NK-92 treated with Interleukin-12 subunit alpha and Interleukin-12 subunit beta, amount 100 ng/mL, for 24 hours (cell line): ENCODE data around the gene CA9.
"Not testable (repeated sequence)": the region's sequence is repeated elsewhere in the genome, so short reads cannot be mapped to it uniquely, and the experiment has no call there.

Experiments used
- DNase-seq: peaks from one replicate; lab custom pipeline; 2025; lab: John Stamatoyannopoulos, UW

The CA9 gene

DNA sequence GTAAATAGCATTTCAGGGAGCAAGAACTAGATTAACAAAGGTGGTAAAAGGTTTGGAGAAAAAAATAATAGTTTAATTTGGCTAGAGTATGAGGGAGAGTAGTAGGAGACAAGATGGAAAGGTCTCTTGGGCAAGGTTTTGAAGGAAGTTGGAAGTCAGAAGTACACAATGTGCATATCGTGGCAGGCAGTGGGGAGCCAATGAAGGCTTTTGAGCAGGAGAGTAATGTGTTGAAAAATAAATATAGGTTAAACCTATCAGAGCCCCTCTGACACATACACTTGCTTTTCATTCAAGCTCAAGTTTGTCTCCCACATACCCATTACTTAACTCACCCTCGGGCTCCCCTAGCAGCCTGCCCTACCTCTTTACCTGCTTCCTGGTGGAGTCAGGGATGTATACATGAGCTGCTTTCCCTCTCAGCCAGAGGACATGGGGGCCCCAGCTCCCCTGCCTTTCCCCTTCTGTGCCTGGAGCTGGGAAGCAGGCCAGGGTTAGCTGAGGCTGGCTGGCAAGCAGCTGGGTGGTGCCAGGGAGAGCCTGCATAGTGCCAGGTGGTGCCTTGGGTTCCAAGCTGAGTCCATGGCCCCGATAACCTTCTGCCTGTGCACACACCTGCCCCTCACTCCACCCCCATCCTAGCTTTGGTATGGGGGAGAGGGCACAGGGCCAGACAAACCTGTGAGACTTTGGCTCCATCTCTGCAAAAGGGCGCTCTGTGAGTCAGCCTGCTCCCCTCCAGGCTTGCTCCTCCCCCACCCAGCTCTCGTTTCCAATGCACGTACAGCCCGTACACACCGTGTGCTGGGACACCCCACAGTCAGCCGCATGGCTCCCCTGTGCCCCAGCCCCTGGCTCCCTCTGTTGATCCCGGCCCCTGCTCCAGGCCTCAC is at the start of gene CA9:
Gene CA9 (plus strand): TSS at position 797 of the 893 bp plus-strand sequence. CDS start 32 bp downstream, at position 829.
- DNase-seq, result no peak

DNA sequence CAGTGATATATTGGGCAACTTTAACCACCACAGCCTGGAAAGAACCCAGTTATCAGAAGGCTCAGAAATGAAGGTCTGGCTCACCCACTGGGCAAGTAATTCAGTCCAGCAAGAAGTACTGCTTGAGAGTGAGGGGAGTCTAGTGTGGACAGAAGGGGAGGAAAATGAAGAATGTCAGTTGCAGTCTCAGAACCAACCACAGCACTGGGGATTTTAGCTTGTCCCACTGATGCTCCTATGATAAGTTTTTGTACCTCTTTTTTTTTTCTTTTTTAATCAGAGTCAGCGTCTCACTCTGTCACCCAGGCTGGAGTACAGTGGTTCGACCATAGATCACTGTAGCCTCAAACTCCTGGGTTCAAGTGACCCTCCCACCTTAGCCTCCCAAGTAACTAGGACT is 46.2 kb upstream of the CA9 start:
- no peak for DNase-seq

DNA sequence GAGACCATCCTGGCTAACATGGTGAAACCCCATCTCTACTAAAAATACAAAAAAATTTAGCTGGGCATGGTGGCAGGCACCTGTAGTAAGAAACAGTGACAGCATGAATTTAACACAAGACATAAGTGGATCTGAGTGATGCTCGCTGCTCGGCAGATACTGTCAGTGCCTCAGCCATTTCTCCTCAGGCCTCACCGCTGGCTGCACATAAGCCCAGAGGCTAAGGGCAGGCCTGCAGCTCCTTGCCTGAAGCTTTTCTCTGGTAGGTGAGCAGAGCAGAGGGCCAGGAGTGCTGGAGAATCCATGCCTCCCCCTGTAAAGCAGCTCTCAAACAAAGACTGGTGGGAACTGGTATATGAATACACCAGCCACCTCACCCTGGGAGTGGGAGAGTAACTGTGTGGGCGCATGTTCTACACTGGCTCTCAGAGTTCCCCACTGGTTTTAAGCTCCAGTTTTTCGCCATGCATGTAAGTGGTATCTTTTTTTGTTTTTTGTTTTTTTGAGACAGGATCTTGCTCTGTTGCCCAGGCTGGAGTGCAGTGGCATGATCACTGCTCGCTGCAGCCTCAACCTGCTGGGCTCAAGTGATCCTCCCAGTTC is 45.2 kb upstream of the CA9 start:
- DNase-seq, result no peak

DNA sequence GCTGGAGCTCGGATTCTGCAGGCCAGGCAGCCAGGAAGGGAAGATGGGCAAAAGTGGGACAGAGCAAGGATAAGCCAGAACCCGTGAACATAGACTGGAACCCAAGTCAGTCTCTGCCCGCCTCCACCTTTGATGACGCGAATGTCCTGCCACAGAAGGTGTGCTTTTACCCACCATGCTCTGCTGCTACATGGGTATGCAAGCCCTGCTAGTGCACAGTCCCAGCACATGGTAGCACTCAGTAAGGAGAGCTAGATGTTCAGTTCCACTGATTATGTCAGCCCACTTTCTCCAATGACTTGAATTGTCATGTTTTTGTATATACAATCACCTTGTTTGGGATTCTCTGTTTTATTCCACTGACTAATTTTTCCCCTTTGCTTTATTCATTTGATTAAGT is 44.1 kb upstream of the CA9 start:
- DNase-seq, result no peak

DNA sequence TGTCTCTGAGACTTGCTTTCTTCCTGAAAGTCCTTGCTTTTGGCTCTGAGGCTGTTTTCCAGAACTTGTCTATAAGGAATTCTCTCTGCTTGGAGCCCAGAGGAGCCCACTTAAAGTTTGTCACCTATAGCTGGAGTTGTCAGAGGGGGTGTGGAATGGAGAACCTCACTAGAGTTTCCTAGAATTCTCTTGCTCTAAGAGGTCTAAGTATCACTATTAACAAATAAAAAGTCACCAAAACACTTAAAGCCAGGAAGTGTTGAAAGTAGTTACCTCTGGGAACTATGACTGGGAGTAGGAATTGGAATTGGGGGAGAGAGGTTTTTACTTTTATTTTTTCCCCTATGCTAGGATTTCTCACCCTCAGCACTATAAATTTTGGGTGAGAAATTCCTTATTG is 38.0 kb upstream of the CA9 start:
- DNase-seq, result no peak

DNA sequence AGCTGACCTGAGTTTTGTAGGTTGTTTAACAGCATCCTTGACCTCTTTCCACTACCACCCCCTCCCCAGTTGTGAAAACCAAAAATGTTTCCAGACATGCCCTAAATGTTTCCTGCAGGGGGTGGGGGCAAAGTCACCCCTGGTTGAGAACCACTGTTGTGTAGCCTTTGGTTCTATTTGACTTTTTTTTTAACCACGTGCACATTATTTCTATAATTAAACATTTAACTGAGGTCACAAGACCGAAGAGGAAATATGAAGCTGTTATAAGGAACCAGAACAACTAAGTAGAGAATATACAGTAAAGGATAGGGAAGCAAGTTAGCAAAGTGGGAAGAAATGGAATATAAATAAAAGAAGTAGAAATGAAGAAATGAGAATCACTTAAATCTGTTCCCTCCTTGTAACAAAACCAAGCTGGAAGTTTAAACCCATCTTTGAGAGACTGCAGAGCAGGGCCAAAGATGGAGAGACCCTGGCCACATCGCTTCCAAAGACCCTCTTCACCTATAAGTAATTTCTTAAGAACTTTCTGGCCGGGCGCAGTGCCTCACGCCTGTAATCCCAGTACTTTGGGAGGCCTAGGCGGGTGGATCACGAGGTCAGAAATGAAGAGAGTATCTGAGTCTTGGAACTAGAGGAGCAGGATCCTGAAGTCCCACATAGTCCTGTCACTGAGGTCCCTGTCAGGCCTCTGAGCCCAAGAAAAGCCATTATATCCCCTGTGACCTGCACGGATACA is 37.4 kb upstream of the CA9 start:
- DNase-seq, result no peak

DNA sequence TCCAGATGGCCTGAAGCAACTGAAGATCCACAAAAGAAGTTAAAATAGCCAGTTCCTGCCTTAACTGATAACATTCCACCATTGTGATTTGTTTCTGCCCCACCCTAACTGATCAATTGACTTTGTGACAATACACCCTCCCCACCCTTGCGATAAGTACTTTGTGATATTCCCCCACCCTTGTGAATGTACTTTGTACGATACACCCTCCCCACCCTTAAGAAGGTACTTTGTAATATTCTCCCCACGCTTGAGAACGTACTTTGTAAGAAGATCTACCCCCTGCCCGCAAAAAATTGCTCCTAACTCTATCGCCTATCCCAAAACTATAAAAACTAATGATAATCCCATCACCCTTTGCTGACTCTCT is 36.9 kb upstream of the CA9 start:
- not testable (repeated sequence) for DNase-seq

DNA sequence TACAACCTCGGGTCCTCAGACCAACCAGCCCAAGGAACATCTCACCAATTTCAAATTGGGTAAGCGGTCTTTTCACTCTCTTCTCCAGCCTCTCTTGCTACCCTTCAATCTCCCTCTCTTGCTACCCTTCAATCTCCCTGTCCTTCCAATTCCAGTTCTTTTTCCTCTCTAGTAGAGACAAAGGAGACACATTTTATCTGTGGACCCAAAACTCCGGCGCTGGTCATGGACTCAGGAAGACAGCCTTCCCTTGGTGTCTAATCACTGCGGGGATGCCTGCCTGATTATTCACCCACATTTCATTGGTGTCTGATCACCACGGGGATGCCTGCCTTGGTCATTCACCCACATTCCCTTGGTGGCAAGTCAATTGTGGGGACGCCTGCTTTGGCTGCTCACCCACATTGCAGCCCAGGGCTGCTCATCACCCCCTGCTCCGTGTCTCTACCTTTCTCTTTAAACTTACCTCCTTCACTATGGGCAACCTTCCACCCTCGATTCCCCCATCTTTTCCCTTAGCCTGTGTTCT is 36.2 kb upstream of the CA9 start:
- DNase-seq, result not testable (repeated sequence)

DNA sequence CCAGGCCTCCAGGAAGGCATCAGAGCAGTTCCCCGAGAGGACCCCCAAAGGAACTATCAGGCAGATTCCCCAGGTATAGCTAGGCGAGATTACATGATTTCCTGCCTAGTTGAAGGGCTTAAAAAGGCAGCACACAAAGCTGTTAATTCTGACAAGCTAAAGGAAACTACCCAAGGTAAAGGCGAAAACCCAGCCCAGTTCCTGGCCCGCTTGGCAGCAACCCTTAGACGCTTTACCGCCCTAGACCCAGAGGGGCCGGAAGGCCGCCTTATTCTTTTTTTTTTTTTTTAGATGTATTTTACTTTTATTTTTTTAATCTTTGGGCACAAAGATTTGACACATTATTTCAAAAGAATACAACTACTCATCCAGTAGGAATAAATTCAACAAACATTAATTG is 35.0 kb upstream of the CA9 start:
- DNase-seq, result not testable (repeated sequence)

DNA sequence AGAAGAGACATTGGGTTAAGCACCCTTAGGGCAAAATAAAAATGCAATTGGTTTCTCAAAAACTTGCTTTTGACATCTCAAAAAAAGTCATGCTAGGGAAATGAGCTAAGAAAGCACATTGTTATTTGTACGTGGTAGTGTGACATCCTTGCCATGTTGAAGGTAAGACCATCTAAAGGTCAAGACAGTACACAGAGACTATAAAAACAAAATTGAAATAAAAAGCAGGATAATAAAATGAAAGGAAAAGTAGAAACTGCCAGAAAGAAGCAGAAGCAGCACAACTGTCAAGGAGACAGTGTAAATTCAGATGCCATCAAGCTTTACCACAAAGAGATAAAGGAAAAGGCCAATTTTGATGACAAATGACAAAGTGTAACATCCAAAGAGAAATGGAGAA is 34.5 kb upstream of the CA9 start:
- DNase-seq, result not testable (repeated sequence)

DNA sequence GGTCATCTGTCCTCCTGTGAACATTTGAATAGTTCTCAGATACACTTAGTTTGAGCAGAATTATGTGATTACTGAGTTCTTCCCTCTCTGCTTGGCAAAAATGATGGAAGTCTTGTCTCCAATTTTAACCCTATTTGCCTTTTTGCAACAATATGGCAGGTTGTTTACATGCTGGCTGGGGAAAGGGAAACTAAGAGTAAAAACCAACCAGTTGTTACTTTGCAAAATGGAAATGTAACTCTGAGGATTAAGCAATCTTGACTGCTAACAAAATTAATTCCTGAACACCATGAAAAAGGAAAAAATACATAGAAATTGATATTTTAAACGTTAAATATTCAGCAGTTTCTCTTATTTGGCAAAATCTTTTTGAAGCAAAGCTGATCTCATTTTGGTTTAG is 34.1 kb upstream of the CA9 start:
- DNase-seq, result no peak

DNA sequence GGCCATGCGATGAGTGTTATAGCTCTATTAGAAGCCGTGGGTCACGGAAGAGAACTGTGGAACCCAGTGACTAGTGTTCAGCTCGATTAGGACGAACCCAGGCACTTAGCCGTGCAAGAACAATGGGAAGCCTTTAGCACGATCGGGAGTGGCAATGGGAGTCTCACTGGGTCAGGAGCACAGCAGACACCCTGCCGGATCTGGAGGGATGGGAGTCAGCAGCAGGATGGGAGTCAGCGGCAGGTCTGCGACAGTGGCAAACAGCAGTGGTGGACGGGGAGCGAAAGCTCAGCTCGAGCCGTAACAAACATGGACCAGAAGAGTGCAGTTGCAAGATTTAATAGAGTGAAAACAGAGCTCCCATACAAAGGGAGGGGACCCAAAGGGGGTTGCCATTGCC is 33.3 kb upstream of the CA9 start:
- DNase-seq, result not testable (repeated sequence)

DNA sequence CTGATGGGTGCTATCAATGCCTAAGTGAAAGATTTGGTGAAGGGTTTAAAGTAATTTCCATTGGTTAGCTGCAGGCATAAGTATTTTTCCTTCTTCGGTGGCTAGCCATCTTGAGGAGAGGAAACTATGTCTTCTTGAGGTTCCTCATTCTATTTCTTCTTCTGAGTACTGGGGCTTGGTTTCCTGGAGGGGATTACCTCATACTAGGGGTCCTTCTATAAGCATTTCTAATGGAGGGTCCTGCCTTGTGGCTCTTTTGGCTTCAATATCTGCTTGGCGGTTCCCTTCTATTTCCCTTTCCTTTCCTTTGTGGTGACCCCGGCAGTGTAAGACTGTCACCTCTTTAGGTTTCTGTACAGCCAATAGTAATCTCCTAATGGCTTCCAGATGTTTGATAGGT is 32.2 kb upstream of the CA9 start:
- DNase-seq, result not testable (repeated sequence)

DNA sequence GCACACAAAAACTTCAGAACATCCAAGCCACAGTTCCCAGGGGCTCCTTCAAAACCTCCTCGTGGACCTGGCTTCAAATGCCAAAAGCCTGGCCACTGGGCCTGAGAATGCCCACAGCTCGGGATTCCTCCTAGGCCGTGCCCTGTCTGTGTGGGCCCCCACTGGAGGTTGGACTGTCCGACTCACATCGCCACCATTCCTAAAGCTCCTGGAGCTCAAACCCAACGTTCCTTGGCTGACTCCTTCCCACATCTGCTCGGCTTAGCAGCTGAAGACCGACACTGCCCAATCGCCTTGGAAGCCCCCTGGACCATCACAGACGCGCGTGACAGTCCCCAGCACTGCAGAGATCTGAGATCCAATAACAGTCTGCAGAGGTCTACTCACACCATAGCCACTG is 30.7 kb upstream of the CA9 start:
- no peak for DNase-seq

DNA sequence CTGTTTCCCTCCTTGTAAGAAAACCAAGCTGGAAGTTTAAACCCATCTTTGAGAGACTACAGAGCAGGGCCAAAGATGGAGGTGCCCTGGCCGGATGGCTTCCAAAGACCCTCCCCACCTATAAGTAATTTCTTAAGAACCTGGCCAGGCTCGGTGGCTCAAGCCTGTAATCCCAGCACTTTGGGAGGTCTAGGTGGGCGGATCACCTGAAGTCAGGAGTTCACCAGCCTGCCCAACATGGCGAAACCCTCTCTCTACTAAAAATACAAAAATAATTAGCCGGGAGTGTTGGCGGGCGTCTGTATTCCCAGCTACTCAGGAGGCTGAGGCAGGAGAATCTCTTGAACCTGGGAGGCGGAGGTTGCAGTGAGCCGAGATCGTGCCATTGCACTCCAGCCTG is 28.0 kb upstream of the CA9 start:
- DNase-seq, result not testable (repeated sequence)

DNA sequence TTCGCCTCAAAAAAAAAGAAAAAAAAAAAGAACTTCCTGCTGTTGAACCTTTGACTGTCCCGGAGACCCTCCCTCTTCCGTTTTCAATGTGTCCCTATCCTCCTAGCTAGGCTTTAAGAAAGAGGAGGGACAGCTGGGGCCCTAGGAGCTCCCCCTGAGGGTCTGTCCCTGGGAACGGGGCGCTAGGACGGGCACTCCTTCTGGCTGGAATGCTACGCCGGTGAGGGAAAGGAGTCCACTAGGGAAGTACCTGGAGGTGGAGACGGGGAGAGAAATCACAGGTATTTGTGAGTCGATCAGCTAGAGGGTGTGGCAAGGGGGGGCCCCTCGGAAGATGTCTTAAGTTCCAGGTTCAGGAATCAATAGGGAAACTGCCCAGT is 27.6 kb upstream of the CA9 start:
- DNase-seq, result no peak

DNA sequence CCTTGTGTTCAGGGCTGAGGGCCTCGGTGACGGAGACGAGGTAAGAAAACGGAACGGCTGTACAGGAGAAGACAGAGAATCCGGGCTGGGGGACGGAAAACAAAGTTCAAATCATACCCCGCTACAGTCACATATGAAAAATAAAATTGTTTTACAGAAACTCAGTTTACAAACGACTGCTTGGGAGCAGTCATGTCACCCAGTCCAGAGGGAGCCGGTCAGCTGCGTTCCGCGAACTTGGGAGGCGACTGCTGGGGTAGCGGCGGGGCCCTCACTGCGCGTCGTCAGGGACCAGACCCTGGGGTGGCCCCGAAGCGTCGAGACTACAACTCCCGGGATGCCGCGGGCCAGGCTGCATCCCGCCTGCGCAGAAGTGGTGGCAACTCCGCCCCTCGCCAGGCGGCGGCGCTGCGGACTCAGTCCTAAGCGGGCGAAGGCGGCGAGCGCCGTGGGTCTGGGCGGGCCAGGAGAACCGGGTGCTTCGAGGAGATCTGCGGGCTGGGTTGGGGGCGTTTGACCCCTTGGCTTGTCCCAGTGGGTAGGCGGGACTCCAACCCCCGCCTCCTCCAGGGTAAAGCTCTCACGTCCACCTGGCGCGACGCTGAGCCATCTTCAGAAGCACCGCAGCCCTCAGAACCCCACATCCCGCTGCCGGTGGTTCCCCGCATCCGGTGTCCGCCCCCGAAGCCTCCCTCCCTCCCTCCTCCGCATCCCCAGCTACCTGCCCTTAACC is 27.0 kb upstream of the CA9 start:
- peak; percentile 81 for DNase-seq

DNA sequence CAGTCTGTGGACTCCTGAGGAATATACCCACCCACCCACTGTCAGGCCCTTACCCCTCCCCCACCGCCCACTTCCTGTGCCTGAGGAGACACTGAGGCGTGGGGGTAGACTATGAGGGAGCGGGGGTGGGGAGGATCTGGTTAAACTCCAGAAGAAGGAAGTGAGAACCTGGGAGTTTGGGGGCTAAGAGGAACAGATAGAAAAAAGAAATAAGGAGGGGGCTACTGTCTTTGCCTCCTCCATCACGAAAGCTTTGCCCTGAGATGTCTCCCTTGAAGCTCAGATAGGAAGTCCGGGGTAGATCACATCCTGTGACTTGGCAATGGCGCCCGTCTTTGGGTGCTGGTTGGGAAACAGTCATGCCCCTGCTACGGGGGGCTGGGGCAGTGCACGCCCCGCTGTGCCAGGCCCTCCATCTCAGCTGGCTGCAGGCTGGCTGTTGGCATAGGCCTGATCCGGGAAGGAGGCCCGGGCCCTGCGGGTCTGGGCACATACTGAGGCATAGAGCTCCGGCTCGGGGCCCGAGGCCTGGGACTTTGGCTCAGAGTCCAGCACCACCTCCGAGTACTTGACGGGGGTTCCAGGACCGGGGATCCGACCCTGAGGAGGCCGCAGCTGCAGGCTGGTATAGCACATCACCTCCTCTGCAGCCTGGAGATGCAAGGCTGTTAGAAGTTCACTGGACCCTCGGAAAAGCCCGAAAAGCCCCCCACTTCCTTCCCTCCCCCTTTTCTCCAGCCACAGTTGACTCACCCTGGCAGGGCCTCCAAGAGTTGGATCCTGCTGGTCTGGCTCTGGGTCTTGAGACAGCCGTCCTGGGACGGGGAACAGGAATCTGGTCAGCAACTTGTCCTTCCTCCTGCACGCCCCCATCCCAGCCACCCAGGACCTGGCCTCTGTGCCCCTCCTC is 24.0 kb upstream of the CA9 start:
- DNase-seq, result no peak

DNA sequence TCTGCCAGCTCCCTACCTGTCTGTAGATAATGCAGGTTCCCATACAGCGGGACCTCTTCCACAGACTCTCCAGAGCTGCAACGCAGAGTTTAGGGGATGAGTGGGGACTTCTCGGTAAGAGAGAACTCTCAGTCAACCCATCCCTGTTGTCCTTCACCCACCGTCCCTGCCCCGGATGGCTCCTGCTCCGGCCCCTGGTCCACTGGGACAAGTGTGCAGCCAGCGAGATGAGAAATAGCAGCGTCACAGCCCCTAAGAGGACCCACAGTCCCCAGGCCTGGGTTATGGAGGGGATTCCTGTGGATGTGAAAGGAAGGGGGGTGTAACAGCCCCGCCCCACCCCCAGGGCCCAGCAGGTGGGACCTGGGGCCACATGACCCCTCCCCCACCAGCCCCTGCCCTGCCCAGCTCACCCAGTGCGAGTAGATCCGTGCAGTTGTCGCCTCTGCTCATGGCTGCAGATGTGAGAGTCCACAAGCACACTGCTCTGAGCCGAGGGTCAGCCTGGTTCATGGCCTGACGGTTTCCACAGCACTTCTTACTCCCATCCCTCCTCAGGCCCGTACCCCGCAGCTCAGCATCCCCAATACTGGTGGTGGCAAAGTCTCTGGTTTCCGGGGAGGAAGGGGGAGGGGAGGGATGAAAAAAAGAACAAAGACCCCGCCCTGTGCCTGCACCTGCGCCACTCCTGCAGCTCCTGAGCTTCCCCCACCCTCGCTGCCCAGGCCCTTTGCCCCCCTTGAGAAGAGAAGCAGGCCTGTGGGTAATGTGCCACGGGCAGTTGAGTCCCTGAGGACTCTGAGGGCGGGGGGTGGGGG is 23.2 kb upstream of the CA9 start, which contains the start of gene SIT1:
Gene SIT1 (minus strand): TSS at position 591 of the 818 bp plus-strand sequence. CDS start 78 bp downstream, at position 513.
- DNase-seq, result no peak
